HG03045 (cell line): ENCODE results near the gene E2F1.

Experiments used
- ATAC-seq: cut with Tn5 transposase; IDR thresholded peaks from one replicate; pipeline ENCODE4 v1.9.1; 2021; ENCODE audit warnings: mild to moderate bottlenecking, moderate library complexity; ENCODE audit not compliant: unreplicated experiment

Gene E2F1

DNA sequence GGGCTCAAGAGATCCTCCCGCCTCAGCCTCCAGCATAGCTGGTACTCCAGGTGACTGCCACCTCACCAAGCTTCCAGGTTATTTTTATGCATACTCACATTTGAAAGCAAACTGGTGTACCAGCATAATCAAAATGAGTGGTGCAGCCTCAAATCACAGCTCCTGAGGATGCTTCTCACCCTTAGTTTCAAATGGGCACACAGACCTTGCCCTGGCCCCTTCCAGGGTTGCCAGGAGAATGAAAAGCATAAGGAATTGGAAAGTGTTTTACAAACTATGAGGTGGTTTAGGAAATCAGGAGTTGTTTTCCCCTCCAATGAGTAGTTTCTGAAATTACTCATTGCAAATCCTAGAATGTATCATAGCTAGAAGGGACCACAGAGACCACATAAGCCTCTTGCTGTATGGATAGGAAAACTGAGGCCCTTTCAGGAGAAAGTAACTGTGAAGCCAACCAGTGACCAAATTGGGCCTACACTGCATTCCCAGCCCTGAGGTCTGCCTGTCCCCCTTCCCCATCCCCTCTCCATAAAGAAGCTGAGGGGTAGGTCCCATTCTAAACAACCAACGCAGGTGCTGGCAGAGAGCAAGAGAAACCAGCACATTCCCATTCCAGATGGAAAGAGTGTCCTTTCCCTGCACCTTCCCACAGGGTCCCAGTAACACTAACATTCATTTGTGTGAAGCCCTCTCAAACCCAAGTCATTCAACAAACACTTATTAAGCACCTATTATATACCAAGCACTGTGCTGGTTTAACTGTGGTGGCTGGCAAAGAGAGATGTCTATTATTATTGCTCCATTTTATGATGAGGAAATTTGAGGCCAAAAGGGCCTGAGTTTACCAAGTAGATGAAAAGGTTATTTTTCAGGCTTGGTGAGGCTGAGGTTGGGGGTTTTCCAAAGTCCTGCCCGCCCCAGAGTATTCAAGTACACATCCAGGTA lies 2.1 kb upstream of the E2F1 start:
- no peak for ATAC-seq

DNA sequence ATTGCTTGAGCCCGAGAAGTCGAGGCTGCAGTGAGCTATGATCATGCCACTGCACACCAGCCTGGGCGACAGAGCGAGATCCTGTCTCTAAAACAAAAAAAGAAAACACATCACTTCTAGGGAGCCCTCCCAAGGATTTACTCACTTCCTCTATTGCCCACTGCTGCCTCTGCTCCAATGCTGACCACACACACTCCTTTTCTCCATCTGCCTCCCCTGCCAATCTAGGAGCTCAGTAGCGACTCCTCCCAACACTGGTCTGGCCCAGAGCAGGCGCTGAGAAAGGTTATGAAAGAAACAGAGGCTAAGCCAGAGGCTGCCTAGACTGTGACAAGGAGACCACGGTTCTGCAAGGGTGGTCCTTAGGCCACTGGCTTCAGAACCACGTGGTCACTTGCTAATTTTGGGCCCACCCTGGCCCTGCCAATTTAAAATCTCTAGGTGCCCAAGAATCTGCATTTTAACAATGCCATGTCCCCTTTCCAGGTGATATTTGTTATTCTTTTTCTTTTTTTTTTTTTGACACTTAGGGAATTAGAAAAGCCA lies 1.3 kb upstream of the E2F1 start:
- ATAC-seq, result no peak

DNA sequence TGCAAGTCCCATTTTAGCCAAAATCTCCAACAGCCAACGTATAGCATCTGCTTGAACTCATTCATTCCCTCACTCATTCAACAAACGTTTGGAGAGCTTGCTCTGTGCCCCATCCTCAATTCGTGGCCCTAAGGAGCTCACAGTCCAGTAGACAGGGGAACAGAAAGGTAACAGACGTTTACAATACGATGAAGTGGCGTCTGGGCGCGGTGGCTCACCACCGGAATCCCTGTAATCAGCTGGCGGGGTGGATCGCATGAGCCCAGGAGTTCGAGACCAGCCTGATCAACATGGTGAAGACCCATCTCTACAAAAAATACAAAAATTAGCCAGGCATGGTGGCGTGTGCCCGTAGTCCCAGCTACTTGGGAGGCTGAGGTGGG lies 790 bp upstream of the E2F1 start:
- no peak for ATAC-seq

DNA sequence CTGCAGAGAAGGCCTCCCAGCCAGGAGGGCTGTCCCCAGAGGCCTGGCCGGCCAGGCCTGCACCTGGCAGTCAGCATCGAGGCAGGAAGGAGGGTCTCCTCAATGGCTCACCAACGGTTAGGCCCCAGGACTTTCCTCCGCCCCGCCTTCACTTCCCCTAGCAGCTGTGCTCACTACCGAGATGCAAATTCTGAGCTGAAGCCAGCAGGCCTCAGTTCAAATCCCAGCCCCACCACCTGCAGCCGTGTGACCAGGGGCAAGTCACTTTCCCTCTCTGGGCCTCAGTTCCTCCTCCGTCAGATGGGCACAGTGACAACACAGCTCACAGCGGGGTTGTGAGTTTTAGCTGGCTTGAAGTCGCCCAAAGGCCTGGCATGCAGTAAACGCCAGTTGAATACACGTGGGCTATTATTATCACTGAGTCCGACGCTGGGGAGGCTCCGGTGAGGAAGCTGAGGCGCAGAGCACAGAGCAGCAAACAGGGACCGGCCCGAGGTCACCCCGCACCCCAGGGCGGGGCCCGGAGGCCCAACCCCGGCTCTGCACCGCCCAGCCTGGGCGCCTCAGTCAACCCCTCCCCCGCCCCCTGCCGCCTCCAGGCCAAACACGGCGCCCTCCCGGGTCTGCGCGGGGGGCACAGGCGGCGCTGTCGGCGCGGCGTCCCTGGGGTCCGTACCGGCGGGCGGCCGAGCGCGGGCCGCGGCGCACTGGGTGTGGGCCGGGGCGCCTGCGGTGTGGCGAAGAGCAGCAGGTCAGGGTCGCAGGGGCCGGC lies 671 bp downstream of the E2F1 start:
- ATAC-seq, result peak; percentile 35

DNA sequence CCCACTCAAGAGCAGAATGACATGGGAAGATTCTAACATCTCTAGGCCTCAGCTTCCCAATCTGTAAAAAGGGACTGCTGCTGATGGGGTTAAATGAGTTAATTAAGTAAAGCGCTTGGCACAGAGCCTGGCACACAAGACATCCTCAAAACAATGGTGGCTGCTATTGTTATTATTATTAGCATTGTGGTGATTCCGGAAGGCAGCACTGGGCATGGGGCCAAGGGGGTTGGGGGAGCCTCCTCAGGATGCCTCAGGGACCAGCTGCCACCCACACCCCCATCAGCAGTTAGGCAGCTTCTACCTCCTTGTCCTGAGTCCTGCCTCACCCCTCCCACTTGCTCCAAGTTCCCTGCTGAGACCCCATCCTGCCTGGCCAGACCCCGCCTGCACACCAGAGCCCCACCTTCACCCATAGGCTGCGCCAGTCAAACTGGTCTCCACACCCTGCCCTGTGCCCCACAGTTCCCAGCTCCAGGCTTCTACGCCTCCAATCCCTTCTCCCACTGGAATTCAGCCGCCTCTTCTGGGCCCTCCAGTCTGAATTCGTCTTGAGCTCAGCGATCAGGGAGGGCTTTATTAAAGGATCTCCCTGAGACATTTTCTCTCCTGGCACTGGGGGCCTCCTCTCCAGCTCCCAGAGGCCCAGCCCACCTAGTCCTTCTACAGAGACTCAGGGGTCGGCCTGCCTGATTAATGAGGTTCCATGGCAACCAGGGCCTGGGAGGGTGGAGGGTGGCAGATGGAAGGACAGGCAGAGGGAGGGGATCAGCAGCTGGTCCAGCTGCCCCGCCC lies 1.5 kb downstream of the E2F1 start:
- ATAC-seq, result no peak

DNA sequence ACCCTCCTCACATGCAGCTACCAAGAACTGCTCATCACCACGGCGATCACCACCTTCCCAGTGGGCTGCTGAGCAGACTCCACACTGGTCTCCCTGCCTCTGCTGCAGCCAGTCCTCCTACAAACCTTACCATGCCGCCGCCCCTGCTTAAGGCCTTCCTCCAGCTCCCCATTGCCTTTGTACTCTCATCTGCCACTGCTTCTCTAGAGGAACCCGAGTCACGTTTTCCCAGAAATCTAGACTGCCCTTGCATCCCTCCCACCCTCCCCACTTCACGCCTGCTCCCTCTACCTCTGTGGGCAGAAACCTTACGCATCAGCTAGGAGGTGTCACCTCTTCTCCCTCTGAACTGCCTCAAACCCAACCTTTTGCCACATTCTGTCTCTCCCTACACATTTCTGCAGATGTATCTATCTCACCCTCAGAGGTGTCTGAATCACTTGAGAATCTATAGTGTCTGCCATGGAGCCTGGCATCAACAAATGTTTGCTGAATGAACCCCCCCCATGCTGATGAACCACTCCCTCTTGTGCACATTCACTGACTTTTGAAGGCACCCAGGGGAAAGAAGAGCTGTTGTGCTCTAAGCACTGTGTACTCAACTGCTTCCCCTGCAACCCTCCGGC lies 4.3 kb downstream of the E2F1 start:
- no peak for ATAC-seq

DNA sequence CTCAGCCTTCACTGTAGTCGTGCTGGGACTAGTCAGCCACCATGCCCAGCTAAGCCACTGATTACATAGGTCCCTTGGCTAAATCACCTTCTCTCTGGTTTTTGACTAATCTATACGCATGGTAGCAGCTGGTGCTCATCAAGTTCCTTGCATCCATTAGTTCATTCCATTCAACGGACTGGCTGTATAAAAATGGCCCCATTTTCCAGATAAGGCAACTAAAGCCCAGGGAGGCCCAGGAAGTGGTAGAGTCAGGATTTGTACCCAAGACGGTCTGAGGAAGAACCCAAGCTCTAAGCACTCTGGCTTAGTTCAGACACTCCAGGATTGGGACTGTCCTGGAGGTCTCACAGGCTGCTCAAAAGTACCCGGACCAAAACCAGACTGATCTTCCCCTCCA lies 4.9 kb downstream of the E2F1 start:
- no peak for ATAC-seq

DNA sequence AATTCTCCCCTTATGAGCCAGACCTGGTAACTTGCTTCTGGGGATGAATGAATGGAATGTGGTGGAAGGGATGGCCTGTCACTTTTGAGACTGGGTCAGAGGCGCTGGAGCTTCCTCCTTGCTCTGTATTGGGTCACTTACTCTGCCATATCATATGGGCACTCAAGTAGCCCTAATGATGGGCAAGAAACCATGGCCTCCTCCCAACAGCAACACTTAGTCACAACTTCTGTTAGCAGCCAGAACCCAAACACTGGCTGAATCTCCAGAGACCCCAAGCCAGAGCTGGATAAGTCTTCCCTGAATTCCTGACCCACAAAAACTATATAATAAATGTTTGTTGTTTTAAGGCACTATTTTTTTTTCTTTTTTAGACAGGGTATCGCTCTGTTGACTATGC lies 5.5 kb downstream of the E2F1 start:
- no peak for ATAC-seq

DNA sequence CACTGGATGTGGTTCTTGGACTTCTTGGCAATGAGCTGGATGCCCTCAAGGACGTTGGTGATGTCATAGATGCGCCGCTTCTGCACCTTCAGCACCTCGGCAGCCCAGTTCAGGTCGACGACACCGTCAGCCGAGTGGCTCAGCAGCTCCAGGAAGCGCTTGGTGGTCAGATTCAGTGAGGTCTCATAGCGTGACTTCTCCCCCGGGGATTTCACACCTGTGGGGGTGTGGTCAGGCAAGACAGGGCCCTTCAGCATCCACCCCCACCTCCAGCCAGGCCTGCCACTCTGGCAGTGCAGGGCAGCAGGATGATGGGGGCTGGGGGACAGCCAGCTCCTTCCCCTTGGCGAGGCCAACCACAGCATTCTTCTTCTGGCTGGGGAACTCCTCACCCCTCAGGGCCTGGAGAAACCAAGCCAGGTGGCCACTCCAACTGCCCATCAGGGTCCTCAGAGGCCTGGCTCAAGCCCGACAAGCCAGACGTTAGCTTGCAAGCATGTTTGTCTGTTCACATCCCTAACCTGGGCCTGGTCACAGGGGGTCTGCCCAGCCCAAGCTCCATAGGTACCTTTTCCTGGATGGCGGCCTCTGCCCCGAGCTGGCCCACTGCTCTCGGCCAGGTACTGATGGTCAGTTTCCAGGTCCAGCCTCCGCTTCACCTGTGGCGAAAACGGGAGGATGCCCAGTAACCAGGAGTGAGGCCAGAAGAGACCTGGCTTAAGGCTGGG lies 6.3 kb downstream of the E2F1 start:
- no peak for ATAC-seq

DNA sequence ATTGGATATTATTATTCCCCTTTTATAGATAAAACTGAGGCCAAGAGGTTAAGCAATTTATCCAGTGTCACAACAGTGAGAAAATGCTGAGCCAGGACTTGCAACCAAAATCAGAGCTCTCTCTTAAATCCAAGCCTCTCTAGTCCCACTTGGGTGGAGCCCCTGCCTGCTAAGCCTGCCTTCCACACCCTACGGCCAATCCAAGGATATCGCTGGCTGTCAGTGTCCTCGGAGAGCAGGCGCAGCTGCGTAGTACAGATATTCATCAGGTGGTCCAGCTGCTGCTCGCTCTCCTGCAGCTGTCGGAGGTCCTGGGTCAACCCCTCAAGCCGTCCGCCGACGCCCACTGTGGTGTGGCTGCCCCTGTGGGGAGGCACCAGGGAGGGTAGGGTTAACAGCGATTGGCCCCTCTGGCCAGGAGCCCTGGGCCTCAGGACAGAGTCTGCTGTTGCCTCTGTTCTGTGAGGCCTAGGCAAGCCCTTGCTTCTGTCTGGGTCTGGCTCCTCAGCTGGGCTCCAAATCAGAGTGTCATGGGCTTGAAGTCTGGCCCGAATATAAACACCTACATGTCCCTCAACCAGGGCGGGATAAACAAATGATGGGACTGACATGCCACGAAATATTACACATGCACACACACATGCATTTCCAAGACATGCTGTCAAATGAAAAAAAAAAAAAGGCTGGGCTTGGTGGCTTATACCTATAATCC lies 8.0 kb downstream of the E2F1 start:
- ATAC-seq, result no peak

DNA sequence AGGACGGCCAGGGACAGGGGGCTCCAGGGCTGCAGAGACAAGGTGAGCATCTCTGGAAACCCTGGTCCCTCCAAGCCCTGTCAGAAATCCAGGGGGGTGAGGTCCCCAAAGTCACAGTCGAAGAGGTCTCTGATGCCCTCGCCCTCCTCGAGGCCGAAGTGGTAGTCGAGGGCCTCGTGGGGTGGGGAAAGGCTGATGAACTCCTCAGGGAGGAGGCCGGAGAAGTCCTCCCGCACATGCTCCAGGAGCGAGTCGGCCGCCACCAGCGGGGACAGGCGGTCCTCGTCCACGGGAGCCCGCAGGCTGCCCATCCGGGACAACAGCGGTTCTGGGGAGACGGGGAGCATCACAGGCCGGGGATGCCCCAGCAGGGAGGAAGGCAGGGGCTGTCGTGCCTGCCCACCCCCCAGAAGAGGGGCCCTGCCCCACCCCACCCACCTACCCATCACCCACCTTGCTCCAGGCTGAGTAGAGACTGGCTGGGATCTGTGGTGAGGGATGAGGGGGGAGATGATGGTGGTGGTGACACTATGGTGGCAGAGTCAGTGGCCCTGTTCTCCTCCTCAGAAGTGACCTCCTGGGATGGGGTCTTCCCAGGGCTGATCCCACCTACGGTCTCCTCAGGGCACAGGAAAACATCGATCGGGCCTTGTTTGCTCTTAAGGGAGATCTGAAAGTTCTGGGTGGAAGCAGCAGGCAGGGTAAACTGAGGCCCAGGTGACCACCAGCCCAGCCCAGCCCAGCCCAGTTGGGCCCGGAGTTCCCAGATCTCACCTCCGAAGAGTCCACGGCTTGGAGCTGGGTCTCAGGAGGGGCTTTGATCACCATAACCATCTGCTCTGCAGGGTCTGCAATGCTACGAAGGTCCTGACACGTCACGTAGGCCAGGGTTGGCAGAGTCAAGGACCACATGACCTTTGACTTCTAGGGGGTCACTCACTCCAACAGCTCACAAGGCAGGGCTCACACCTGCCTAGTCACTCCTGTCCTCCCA lies 9.2 kb downstream of the E2F1 start:
- ATAC-seq, result no peak

DNA sequence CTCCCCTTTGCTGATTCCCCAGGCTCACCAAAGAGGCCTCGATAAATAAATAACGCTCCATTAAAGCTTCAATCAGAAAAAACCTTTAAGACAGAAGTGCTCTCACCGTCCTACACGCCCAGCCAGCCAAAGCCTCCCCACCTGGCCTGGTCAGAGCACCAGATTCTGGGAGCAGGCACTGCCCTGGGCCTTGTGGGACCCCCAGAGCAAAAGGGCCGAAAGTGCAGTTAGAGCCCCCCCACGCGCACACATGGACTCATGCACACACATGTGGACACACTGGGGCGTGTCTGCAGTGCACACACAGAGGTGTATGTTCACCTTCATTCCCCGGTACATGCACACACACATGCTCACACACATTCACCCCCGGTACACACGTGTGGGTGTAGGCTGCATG lies 10.1 kb downstream of the E2F1 start:
- no peak for ATAC-seq

DNA sequence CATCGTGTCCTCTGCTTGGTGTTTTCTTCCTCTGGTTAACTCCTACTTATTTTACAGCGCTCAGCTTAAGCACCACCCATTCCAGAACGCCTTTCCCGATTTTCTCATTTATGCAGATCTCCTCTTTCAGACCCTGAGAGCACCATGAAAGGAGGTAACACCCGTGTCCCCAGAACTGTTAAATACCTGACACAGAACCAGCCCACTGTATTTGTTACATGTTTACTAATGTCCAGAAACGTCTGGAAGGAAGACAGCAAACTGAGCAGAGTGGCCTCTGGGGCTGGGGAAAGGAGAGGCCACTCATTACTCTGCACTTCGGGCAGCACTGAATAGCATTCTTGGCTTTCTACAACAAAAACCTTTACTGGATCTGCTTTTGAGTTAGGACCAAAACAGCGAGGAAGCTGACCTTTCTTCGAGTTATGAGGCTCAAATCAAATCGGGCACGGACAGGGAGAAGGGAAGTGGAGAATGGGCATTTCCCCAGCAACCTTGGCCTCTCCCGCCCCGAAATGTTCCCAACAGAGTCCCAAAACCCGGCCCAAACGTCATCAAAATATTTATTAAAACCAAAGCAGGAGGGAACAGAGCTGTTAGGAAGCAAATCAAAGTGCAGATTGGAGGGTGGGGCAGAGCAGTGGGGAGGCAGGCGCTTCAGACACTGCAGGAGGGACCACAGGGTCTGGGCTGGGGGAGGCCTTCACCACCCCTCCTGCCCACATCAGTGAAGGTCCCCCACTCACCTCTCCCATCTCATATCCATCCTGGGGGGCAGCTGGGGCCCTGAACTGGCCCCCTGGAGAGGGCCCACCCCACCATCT lies 10.8 kb downstream of the E2F1 start:
- ATAC-seq, result no peak

DNA sequence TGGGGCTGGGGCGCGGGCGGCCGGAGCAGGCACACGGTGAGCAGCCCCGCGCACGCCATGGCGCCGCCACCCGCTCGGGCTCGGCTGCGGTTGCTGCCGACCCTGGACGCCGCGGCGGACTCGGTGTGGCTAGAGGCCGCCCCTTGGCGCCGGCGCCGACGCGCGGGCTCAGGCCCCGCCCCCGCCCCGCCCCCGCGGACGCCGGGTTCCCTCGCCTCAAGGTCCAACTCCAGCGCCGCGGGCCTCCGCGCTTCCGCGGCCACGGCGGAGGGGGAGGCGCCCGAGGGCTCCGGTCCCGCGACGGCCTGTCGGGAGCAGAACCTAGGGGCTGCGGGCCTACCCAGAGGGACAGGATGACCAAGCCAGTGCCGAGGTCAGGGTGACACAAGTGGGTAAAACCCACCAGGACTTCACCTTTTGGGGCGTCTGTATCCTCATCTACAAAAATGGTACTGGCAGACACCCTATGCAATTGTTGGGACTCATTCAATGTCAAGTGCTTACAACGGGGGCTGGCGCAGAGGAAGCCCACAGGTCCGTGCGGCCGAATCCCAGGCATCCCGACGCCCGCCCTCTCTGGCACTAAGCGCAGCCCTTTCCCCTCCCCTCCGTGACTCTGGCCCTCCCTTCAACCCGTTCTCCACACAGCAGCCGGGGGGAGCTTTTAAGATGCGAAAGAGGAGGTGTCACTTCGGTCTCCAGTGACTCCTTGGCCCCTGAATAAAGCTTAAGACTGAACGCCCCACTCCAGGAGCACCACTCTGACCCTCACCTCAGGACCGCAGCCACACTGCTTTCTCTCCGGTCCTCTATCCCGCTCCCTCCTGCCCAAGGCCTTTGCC lies 11.7 kb downstream of the E2F1 start, which contains the start of gene NECAB3:
TSS of gene NECAB3 (minus strand) at position 135 of the 842 bp plus-strand sequence. CDS start at position 59, 76 bp downstream.
- peak; percentile 63 for ATAC-seq

DNA sequence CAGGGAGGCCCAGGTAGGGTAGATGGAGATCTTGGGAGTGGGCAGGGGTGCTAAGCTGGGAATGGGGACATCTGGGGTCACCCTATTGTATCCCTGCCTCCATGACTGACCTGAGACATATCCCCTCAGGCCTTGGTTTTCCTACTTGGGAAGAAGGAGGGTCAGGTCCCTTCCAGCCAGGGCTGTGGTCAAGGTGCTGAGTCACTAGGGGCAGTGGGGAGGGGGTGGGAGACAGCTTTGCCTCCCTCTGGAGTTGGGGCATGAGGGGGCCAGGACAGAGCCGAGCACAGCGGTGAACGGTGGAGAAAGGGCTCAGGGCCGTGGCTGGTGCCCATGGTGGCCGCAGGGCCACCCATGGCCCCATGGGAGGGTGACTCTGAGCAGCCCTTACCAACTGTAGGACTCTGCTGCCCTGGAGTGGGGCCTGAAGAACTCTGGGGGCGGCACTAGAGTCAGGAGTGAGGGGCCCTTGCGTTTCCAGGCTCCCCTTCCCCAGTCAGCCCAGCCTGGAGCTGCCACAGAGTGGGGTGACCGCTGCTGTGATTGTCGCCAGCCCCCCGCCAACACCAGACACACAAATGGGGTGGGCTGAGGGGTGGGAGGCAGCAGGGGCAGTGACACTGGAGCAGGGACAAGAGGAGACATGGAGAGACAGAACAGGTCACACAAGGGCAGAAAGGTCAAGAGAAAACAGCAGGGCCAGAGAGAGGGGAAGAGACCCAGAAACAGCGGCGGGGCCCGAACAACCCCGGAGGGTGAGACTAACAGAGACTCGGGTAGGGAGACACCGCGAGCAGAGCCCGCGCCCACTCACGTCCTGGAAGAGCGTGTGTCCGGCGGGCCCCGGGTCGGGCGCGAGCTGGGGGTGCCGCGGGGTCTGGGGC lies 12.5 kb downstream of the E2F1 start:
- no peak for ATAC-seq
